Nephron progenitor cell (in vitro differentiated cells): Measurements from ENCODE around the gene PCNX3.
A peak's percentile ranks its signal among the peaks of the same experiment; 100 is the strongest.

Source experiments
- DNase-seq: peaks from one replicate; pipeline ENCODE4 v3.0.0; 2021
- H3K27ac Mint-ChIP-seq: 2 replicates; pipeline ENCODE4 v1.8.0; 2021; ENCODE audit warnings: mild to moderate bottlenecking, moderate library complexity, mixed read lengths
- H3K27me3 Mint-ChIP-seq: 2 replicates; pipeline ENCODE4 v1.8.0; 2021; ENCODE audit warnings: mild to moderate bottlenecking, low read depth, mixed read lengths; ENCODE audit not compliant: poor library complexity
- H3K36me3 Mint-ChIP-seq: 2 replicates; pipeline ENCODE4 v1.8.0; 2021; ENCODE audit warnings: low read depth, mixed read lengths
- H3K4me1 Mint-ChIP-seq: 2 replicates; pipeline ENCODE4 v1.8.0; 2021; ENCODE audit warnings: mixed read lengths
- H3K4me3 Mint-ChIP-seq: 2 replicates; pipeline ENCODE4 v1.8.0; 2021; ENCODE audit warnings: mild to moderate bottlenecking, moderate library complexity, mixed read lengths
- H3K9me3 Mint-ChIP-seq: 2 replicates; pipeline ENCODE4 v1.8.0; 2021; ENCODE audit warnings: mild to moderate bottlenecking, moderate library complexity, mixed read lengths
- CTCF ChIP-seq: fragments of 200-600 bp; sonication (generic); IDR thresholded peaks from 2 replicates; pipeline ENCODE4 v1.5.0; 2021; ENCODE audit warnings: antibody characterized with exemption

PCNX3 gene

GRCh38 chr11:65584723-65585171 is 30.8 kb upstream of the PCNX3 start:
- no peaks in the 10 kb centered on the region for H3K9me3 Mint-ChIP-seq
- peaks cover 37% of the 10 kb centered on the region for H3K27me3 Mint-ChIP-seq
- no peaks in the 10 kb centered on the region for H3K36me3 Mint-ChIP-seq
- H3K4me3 Mint-ChIP-seq, result no peak overlapping the region
- peaks cover 47% of the 10 kb centered on the region for H3K4me1 Mint-ChIP-seq
- H3K27ac Mint-ChIP-seq, result no peak overlapping the region
- no peak for TF ChIP-seq CTCF
- no peak for DNase-seq

GRCh38 chr11:65585396-65586246 is 30.0 kb upstream of the PCNX3 start:
- H3K36me3 Mint-ChIP-seq, result peaks cover 3% of the 10 kb centered on the region
- H3K27ac Mint-ChIP-seq, result peak overlapping the region; percentile 18
- H3K4me3 Mint-ChIP-seq, result no peak overlapping the region
- H3K9me3 Mint-ChIP-seq, result no peaks in the 10 kb centered on the region
- H3K4me1 Mint-ChIP-seq, result peaks cover 54% of the 10 kb centered on the region
- DNase-seq, result no peak
- H3K27me3 Mint-ChIP-seq, result peaks cover 46% of the 10 kb centered on the region
- no peak for TF ChIP-seq CTCF

- peak overlapping the region; percentile 18 for H3K27ac Mint-ChIP-seq
- H3K27me3 Mint-ChIP-seq, result peaks cover 52% of the 10 kb centered on the region
- H3K9me3 Mint-ChIP-seq, result no peaks in the 10 kb centered on the region
- H3K4me3 Mint-ChIP-seq, result no peak overlapping the region
- peaks cover 5% of the 10 kb centered on the region for H3K36me3 Mint-ChIP-seq
- H3K4me1 Mint-ChIP-seq, result peaks cover 58% of the 10 kb centered on the region
- no peak for DNase-seq
- TF ChIP-seq CTCF, result no peak
Measured at GRCh38 chr11:65586247-65586630, 29.3 kb upstream of the PCNX3 start.

GRCh38 chr11:65586676-65587075 is 28.9 kb upstream of the PCNX3 start:
- Mint-ChIP-seq H3K4me3 (no peak overlapping the region), H3K27ac (no peak overlapping the region), H3K9me3 (no peaks in the 10 kb centered on the region), H3K4me1 (peaks cover 62% of the 10 kb centered on the region), H3K27me3 (peaks cover 57% of the 10 kb centered on the region), H3K36me3 (peaks cover 5% of the 10 kb centered on the region)
- DNase-seq, result peak; percentile 52
- no peak for TF ChIP-seq CTCF

- peaks cover 50% of the 10 kb centered on the region for H3K27me3 Mint-ChIP-seq
- no peaks in the 10 kb centered on the region for H3K9me3 Mint-ChIP-seq
- TF ChIP-seq CTCF, result peak; percentile 43
- peaks cover 5% of the 10 kb centered on the region for H3K36me3 Mint-ChIP-seq
- no peak overlapping the region for H3K4me3 Mint-ChIP-seq
- peak overlapping the region; percentile 39 for H3K27ac Mint-ChIP-seq
- no peak for DNase-seq
- H3K4me1 Mint-ChIP-seq, result peaks cover 70% of the 10 kb centered on the region
Measured at GRCh38 chr11:65588199-65589054, 27.1 kb upstream of the PCNX3 start.
